ENCODE results near the gene M1AP. TPM values are rescaled to one million over a fixed set of nuclear protein-coding genes. Genes with fewer than 3 reads are reported as not detected.
"Not testable (repeated sequence)": the region's sequence is repeated elsewhere in the genome, so short reads cannot be mapped to it uniquely, and the experiment has no call there.

The M1AP gene
- total RNA-seq, 1 experiment from 2014 or later: 3.9 TPM

- no peaks in the 10 kb centered on the region for H3K36me3 ChIP-seq (replicated peaks; ENCODE audit: control insufficient read depth, insufficient read depth, low read length)
- DNase-seq: peak; percentile 60
- no peaks in the 10 kb centered on the region for H3K27me3 ChIP-seq (ENCODE audit: control insufficient read depth, insufficient read depth, low read length)
- H3K4me3 ChIP-seq (ENCODE audit: insufficient read depth, low read depth, low read length): no peak overlapping the region
These were observed 15.8 kb downstream of the M1AP start for GRCh38 chr2:74632209-74632938.

- not testable (repeated sequence) for H3K4me3 ChIP-seq (ENCODE audit: insufficient read depth, low read depth, low read length); H3K36me3 ChIP-seq (replicated peaks; ENCODE audit: control insufficient read depth, insufficient read depth, low read length); H3K27me3 ChIP-seq (ENCODE audit: control insufficient read depth, insufficient read depth, low read length); DNase-seq
These were observed 17.7 kb downstream of the M1AP start for GRCh38 chr2:74630454-74630853.

- Histone ChIP-seq H3K27me3 (ENCODE audit: control insufficient read depth, insufficient read depth, low read length) (no peaks in the 10 kb centered on the region), H3K36me3 (replicated peaks; ENCODE audit: control insufficient read depth, insufficient read depth, low read length) (no peaks in the 10 kb centered on the region), H3K4me3 (ENCODE audit: insufficient read depth, low read depth, low read length) (no peak overlapping the region)
- DNase-seq: no peak
These were observed 19.5 kb downstream of the M1AP start for GRCh38 chr2:74628538-74629105.

- no peak for DNase-seq
- H3K27me3 ChIP-seq (ENCODE audit: control insufficient read depth, insufficient read depth, low read length): no peaks in the 10 kb centered on the region
- no peaks in the 10 kb centered on the region for H3K36me3 ChIP-seq (replicated peaks; ENCODE audit: control insufficient read depth, insufficient read depth, low read length)
- no peak overlapping the region for H3K4me3 ChIP-seq (ENCODE audit: insufficient read depth, low read depth, low read length)
These were observed 22.3 kb downstream of the M1AP start for GRCh38 chr2:74625658-74626425.

- no peaks in the 10 kb centered on the region for H3K27me3 ChIP-seq (ENCODE audit: control insufficient read depth, insufficient read depth, low read length)
- no peaks in the 10 kb centered on the region for H3K36me3 ChIP-seq (replicated peaks; ENCODE audit: control insufficient read depth, insufficient read depth, low read length)
- no peak overlapping the region for H3K4me3 ChIP-seq (ENCODE audit: insufficient read depth, low read depth, low read length)
- no peak for DNase-seq
These were observed 27.5 kb downstream of the M1AP start for GRCh38 chr2:74620671-74621070.

- Histone ChIP-seq H3K4me3 (ENCODE audit: insufficient read depth, low read depth, low read length) (no peak overlapping the region), H3K36me3 (replicated peaks; ENCODE audit: control insufficient read depth, insufficient read depth, low read length) (no peaks in the 10 kb centered on the region), H3K27me3 (ENCODE audit: control insufficient read depth, insufficient read depth, low read length) (no peaks in the 10 kb centered on the region)
- no peak for DNase-seq
These were observed 28.4 kb downstream of the M1AP start for GRCh38 chr2:74619651-74620297.

GRCh38 chr2:74618410-74619083 is 29.6 kb downstream of the M1AP start:
- DNase-seq: no peak
- no peaks in the 10 kb centered on the region for H3K27me3 ChIP-seq (ENCODE audit: control insufficient read depth, insufficient read depth, low read length)

GRCh38 chr2:74617122-74617521 is 31.0 kb downstream of the M1AP start:
- Histone ChIP-seq H3K27me3 (ENCODE audit: control insufficient read depth, insufficient read depth, low read length) (no peaks in the 10 kb centered on the region), H3K4me3 (ENCODE audit: insufficient read depth, low read depth, low read length) (no peak overlapping the region), H3K36me3 (replicated peaks; ENCODE audit: control insufficient read depth, insufficient read depth, low read length) (no peaks in the 10 kb centered on the region)
- no peak for DNase-seq

More at GRCh38 chr2:74618410-74619083, 29.6 kb downstream of the M1AP start:
- Histone ChIP-seq H3K4me3 (ENCODE audit: insufficient read depth, low read depth, low read length) (no peak overlapping the region), H3K36me3 (replicated peaks; ENCODE audit: control insufficient read depth, insufficient read depth, low read length) (no peaks in the 10 kb centered on the region)

- Histone ChIP-seq H3K36me3 (replicated peaks; ENCODE audit: control insufficient read depth, insufficient read depth, low read length) (no peaks in the 10 kb centered on the region), H3K4me3 (ENCODE audit: insufficient read depth, low read depth, low read length) (no peak overlapping the region), H3K27me3 (ENCODE audit: control insufficient read depth, insufficient read depth, low read length) (no peaks in the 10 kb centered on the region)
- DNase-seq: no peak
These were observed 41.2 kb downstream of the M1AP start for GRCh38 chr2:74606927-74607326.

GRCh38 chr2:74603282-74604000 is 44.7 kb downstream of the M1AP start:
- Histone ChIP-seq H3K4me3 (ENCODE audit: insufficient read depth, low read depth, low read length) (no peak overlapping the region), H3K27me3 (ENCODE audit: control insufficient read depth, insufficient read depth, low read length) (no peaks in the 10 kb centered on the region), H3K36me3 (replicated peaks; ENCODE audit: control insufficient read depth, insufficient read depth, low read length) (no peaks in the 10 kb centered on the region)
- DNase-seq: no peak

GRCh38 chr2:74602586-74603281 is 45.4 kb downstream of the M1AP start:
- H3K36me3 ChIP-seq (replicated peaks; ENCODE audit: control insufficient read depth, insufficient read depth, low read length): no peaks in the 10 kb centered on the region
- no peak overlapping the region for H3K4me3 ChIP-seq (ENCODE audit: insufficient read depth, low read depth, low read length)
- H3K27me3 ChIP-seq (ENCODE audit: control insufficient read depth, insufficient read depth, low read length): no peaks in the 10 kb centered on the region
- DNase-seq: no peak

- H3K27me3 ChIP-seq (ENCODE audit: control insufficient read depth, insufficient read depth, low read length): no peaks in the 10 kb centered on the region
These were observed 48.5 kb downstream of the M1AP start for GRCh38 chr2:74599676-74600075.

GRCh38 chr2:74597410-74597809 is 50.7 kb downstream of the M1AP start:
- H3K4me3 ChIP-seq (ENCODE audit: insufficient read depth, low read depth, low read length): no peak overlapping the region
- DNase-seq: no peak
- no peaks in the 10 kb centered on the region for H3K36me3 ChIP-seq (replicated peaks; ENCODE audit: control insufficient read depth, insufficient read depth, low read length)
- no peaks in the 10 kb centered on the region for H3K27me3 ChIP-seq (ENCODE audit: control insufficient read depth, insufficient read depth, low read length)

More at GRCh38 chr2:74599676-74600075, 48.5 kb downstream of the M1AP start:
- Histone ChIP-seq H3K4me3 (ENCODE audit: insufficient read depth, low read depth, low read length) (no peak overlapping the region), H3K36me3 (replicated peaks; ENCODE audit: control insufficient read depth, insufficient read depth, low read length) (no peaks in the 10 kb centered on the region)
- DNase-seq: no peak

Measured in H7 (cell line).